Motor neuron (in vitro differentiated cells): ENCODE results near the gene SPEM1. TPM values are rescaled to one million over a fixed set of nuclear protein-coding genes. Genes with fewer than 3 reads are reported as not detected.

Experiments
- ATAC-seq, 8 experiments: fragments of 200-7000 bp; cut with Tn5 transposase; replicated peaks in 6 of 8; 2 replicates each; pipeline ENCODE4 v1.8.0; 2021; ENCODE audit warnings: mild to moderate bottlenecking in 8 of 8, moderate library complexity in 8 of 8
- H3K27ac ChIP-seq, 2 donors: fragments of 250-450 bp; sonication (Bioruptor Pico); 2 replicates each; pipeline ENCODE4 v1.9.0; 2021; ENCODE audit warnings: antibody characterized with exemption in 2 of 2, mild to moderate bottlenecking in 2 of 2, moderate library complexity in 1 of 2
- H3K4me1 ChIP-seq, 2 donors: fragments of 250-450 bp; sonication (Bioruptor Pico); replicated peaks in 1 of 2; 2 replicates each; pipeline ENCODE4 v1.6.1; 2021; ENCODE audit warnings: antibody characterized with exemption in 2 of 2, mild to moderate bottlenecking in 2 of 2, moderate library complexity in 1 of 2
- H3K4me3 ChIP-seq, 5 donors: fragments of 250-450 bp; sonication (Bioruptor Pico); 2 replicates each; pipeline ENCODE4 v1.9.0; 2021; ENCODE audit warnings: antibody characterized with exemption in 5 of 5, mild to moderate bottlenecking in 5 of 5, moderate library complexity in 4 of 5
- WGBS, 10 experiments: fragments of 450-650 bp; shearing (Covaris generic); methylation state at CpG; one replicate each; pipeline ENCODE4 v1.0.0; 2022; 5-methylcytosine and 5-hydroxymethylcytosine counted together
- in situ Hi-C, 9 experiments: fragments of 400-800 bp; cut with MboI; loops; one replicate each; pipeline ENCODE4 v1.15.0; 2021; ENCODE audit warnings: low sequenced_read_pairs in 9 of 9, low pct_unique_long_range_greater_than_20kb in 2 of 9; ENCODE audit not compliant: unreplicated experiment in 9 of 9
- total RNA-seq, 8 experiments: library from RNA; unstranded; fragments of 300-600 nt; gene quantifications; 2 replicates each; pipeline versions ENCODE4 v1.2.3 to v1.2.4, GENCODE V29; 2022

The SPEM1 gene
- total RNA-seq, 8 experiments from 2014 or later, result 1.00 TPM; not detected in 7

- no peak for ATAC-seq
- in situ Hi-C loops, result no loop called here
- H3K4me1 ChIP-seq, result peaks cover 17 to 18% of the 10 kb centered on the region in 2 donors
- H3K27ac ChIP-seq, result no peak overlapping the region
- 88 to 98% (median 92%) methylated on average over 7 to 8 of the region's 14 CpGs; no CpG with 5 or more reads in 7 of the 10 experiments for WGBS, 10 experiments
- H3K4me3 ChIP-seq, result no peak overlapping the region
Measured at GRCh38 chr17:7414837-7415236, 5.3 kb upstream of the SPEM1 start.

- H3K27ac ChIP-seq, result no peak overlapping the region
- in situ Hi-C loops, result no loop called here
- peaks cover 27% of the 10 kb centered on the region in 2 donors for H3K4me1 ChIP-seq
- 87 to 100% (median 98%) methylated on average over 2 to 8 of the region's 23 CpGs; no CpG with 5 or more reads in 7 of the 10 experiments for WGBS, 10 experiments
- no peak for ATAC-seq
- no peak overlapping the region for H3K4me3 ChIP-seq
Measured at GRCh38 chr17:7415784-7416183, 4.3 kb upstream of the SPEM1 start.

- WGBS, 10 experiments, result 53 to 80% (median 68%) methylated on average over 1 to 4 of the region's 6 CpGs; no CpG with 5 or more reads in 5 of the 10 experiments
- in situ Hi-C loops, result no loop called here
- no peak for ATAC-seq
- Histone ChIP-seq H3K4me3 (no peak overlapping the region), H3K27ac (no peak overlapping the region), H3K4me1 (peaks cover 27 to 32% of the 10 kb centered on the region in 2 donors)
Measured at GRCh38 chr17:7416323-7416722, 3.8 kb upstream of the SPEM1 start.

- H3K4me3 ChIP-seq, result no peak overlapping the region
- ATAC-seq, result peak in 1 of 8 experiments; percentile 10
- in situ Hi-C loops, result no loop called here
- peaks cover 27 to 32% of the 10 kb centered on the region in 2 donors for H3K4me1 ChIP-seq
- 100% methylated on average over 1 to 3 of the region's 54 CpGs; no CpG with 5 or more reads in 8 of the 10 experiments for WGBS, 10 experiments
- H3K27ac ChIP-seq, result no peak overlapping the region
Measured at GRCh38 chr17:7417056-7417655, 3.0 kb upstream of the SPEM1 start.

- H3K4me1 ChIP-seq, result peaks cover 27 to 33% of the 10 kb centered on the region in 2 donors
- peak overlapping the region in 1 of 2 donors; percentile 7 for H3K27ac ChIP-seq
- H3K4me3 ChIP-seq, result no peak overlapping the region
- ATAC-seq, result no peak
- 0 to 80% (median 50%) methylated on average over 1 to 3 of the region's 18 CpGs; no CpG with 5 or more reads in 6 of the 10 experiments for WGBS, 10 experiments
- in situ Hi-C loops, result no loop called here
Measured at GRCh38 chr17:7418472-7419152, 1.5 kb upstream of the SPEM1 start.

- 90% methylated on average over 4 of the region's 16 CpGs; no CpG with 5 or more reads in 9 of the 10 experiments for WGBS, 10 experiments
- Histone ChIP-seq H3K4me3 (no peak overlapping the region), H3K27ac (no peak overlapping the region), H3K4me1 (peaks cover 27 to 37% of the 10 kb centered on the region in 2 donors)
- peak in 2 of 8 experiments; percentile 4 to 10 for ATAC-seq
- in situ Hi-C loops, result no loop called here
Measured at GRCh38 chr17:7421186-7421585, 1.1 kb downstream of the SPEM1 start.

- peak in 2 of 8 experiments; percentile 6 to 45 for ATAC-seq
- Histone ChIP-seq H3K4me1 (peaks cover 21 to 31% of the 10 kb centered on the region in 2 donors), H3K4me3 (no peak overlapping the region), H3K27ac (no peak overlapping the region)
- WGBS, 10 experiments, result 59 to 90% (median 76%) methylated on average over 3 of the region's 4 CpGs; no CpG with 5 or more reads in 7 of the 10 experiments
- in situ Hi-C loops, result no loop called here
Measured at GRCh38 chr17:7423679-7424078, 3.6 kb downstream of the SPEM1 start.

- 73 to 100% (median 88%) methylated on average over 2 to 3 of the region's 7 CpGs; no CpG with 5 or more reads in 6 of the 10 experiments for WGBS, 10 experiments
- Histone ChIP-seq H3K4me3 (no peak within 1 kb of the TSS), H3K4me1 (peaks cover 5 to 14% of the 10 kb centered on the region in 2 donors), H3K27ac (no peak within 1 kb of the TSS)
- in situ Hi-C loops, result no loop called here
- no peak for ATAC-seq
Measured at GRCh38 chr17:7425316-7425715, 5.2 kb downstream of the SPEM1 start, which contains the start of gene SPEM2. SPEM2 (plus strand) TSS chr17:7425616; CDS start chr17:7425689, 73 bp downstream.

- no peak overlapping the region for H3K27ac ChIP-seq
- in situ Hi-C loops, result no loop called here
- no peak overlapping the region for H3K4me3 ChIP-seq
- H3K4me1 ChIP-seq, result peaks cover under 1 to 10% of the 10 kb centered on the region in 2 donors
- WGBS, 10 experiments, result 80 to 100% (median 100%) methylated on average over 1 to 2 of the region's 8 CpGs; no CpG with 5 or more reads in 7 of the 10 experiments
- no peak for ATAC-seq
Measured at GRCh38 chr17:7425756-7426155, 5.6 kb downstream of the SPEM1 start.

- WGBS, 10 experiments, result 86 to 100% (median 93%) methylated on average over 6 to 16 of the region's 33 CpGs; no CpG with 5 or more reads in 6 of the 10 experiments
- H3K4me3 ChIP-seq, result no peak overlapping the region
- in situ Hi-C loops, result no loop called here
Measured at GRCh38 chr17:7426203-7426863, 6.2 kb downstream of the SPEM1 start.

GRCh38 chr17:7426896-7427489 is 6.9 kb downstream of the SPEM1 start:
- WGBS, 10 experiments, result 30 to 97% (median 89%) methylated on average over 1 to 5 of the region's 29 CpGs; no CpG with 5 or more reads in 5 of the 10 experiments
- no peak overlapping the region for H3K27ac ChIP-seq
- ATAC-seq, result peak in 3 of 8 experiments; percentile 9 to 13 (median 12)
- peaks cover 0 to 5% of the 10 kb centered on the region in 2 donors for H3K4me1 ChIP-seq
- in situ Hi-C loops, result no loop called here
- H3K4me3 ChIP-seq, result no peak overlapping the region

More at GRCh38 chr17:7426203-7426863, 6.2 kb downstream of the SPEM1 start:
- ATAC-seq, result peak in 2 of 8 experiments; percentile 11 to 12
- no peak overlapping the region for H3K27ac ChIP-seq
- H3K4me1 ChIP-seq, result peaks cover 0 to 5% of the 10 kb centered on the region in 2 donors

- Histone ChIP-seq H3K4me3 (no peak overlapping the region), H3K27ac (no peak overlapping the region), H3K4me1 (peaks cover 0 to 5% of the 10 kb centered on the region in 2 donors)
- ATAC-seq, result no peak
- WGBS, 10 experiments, result 60 to 100% (median 81%) methylated on average over 1 to 3 of the region's 7 CpGs; no CpG with 5 or more reads in 6 of the 10 experiments
- in situ Hi-C loops, result no loop called here
Measured at GRCh38 chr17:7427549-7427948, 7.4 kb downstream of the SPEM1 start.
